A549 (cell line): ENCODE data around the gene GRID1. TPM values are rescaled to one million over a fixed set of nuclear protein-coding genes. Genes with fewer than 3 reads are reported as not detected.
A peak's percentile ranks its signal among the peaks of the same experiment; 100 is the strongest.

ENCODE experiments used
- ATAC-seq, 2 experiments: fragments of 200-7000 bp in 1 of 2; fragments of >200 bp in 1 of 2; cut with Nextera tagmentation in 1 of 2; cut with Tn5 transposase in 1 of 2; 3 replicates each; pipeline versions ENCODE4 v1.8.0 to v1.9.1; 2018 to 2020; ENCODE audit warnings: mild to moderate bottlenecking in 1 of 2, moderate library complexity in 1 of 2
- CTCF ChIA-PET: fragments of 300-600 bp; sonication (Branson Sonifier 250); formaldehyde crosslinking; extraction: SDS; loops from one replicate; lab custom pipeline; 2021; ENCODE audit warnings: antibody characterized with exemption, inconsistent platforms; lab: Yijun Ruan, JAX
- POLR2A ChIA-PET: fragments of 350-600 bp; formaldehyde crosslinking; extraction: SDS; loops from one replicate; lab custom pipeline; 2021; ENCODE audit warnings: antibody characterized with exemption, inconsistent platforms; lab: Yijun Ruan, JAX
- DNase-seq, 2 experiments: peaks; one replicate each; pipeline versions ENCODE4 v3.0.0 to v3.0.0-alpha.2; 2011 to 2016; ENCODE audit warnings: low read depth in 1 of 2, low spot score in 1 of 2
- FAIRE-seq: peaks from 2 replicates; lab custom pipeline; 2011; peaks lifted over from hg19 to GRCh38; lab: Jason Lieb, UNC
- H3K27ac ChIP-seq, 2 experiments: fragments of >200 bp; sonication (Bioruptor Twin); formaldehyde crosslinking; 3 replicates each; pipeline ENCODE4 v1.5.1; 2016 to 2017
- H3K4me1 ChIP-seq: fragments of >200 bp; sonication (Bioruptor Twin); formaldehyde crosslinking; 3 replicates; pipeline ENCODE4 v1.6.1; 2016
- H3K4me2 ChIP-seq: fragments of >200 bp; sonication (Bioruptor Twin); formaldehyde crosslinking; 3 replicates; pipeline ENCODE4 v1.6.1; 2016
- H3K4me3 ChIP-seq: fragments of >200 bp; sonication (Bioruptor Twin); formaldehyde crosslinking; 3 replicates; pipeline ENCODE4 v1.5.1; 2016
- H3K9me3 ChIP-seq: fragments of >200 bp; sonication (Bioruptor Twin); formaldehyde crosslinking; 3 replicates; pipeline ENCODE4 v1.6.1; 2016
- CHD2 ChIP-seq: fragments of 150-350 bp; IDR thresholded peaks from 2 replicates; pipeline ENCODE4 v1.6.1; 2014; ENCODE audit warnings: low read length; ENCODE audit not compliant: partially characterized antibody
- E2F6 ChIP-seq: IDR thresholded peaks from 2 replicates; pipeline ENCODE4 v1.6.1; 2012; ENCODE audit warnings: low read depth, borderline replicate concordance
- ELK1 ChIP-seq: fragments of 150-350 bp; IDR thresholded peaks from 2 replicates; pipeline ENCODE4 v1.6.1; 2014; ENCODE audit warnings: low read depth, mild to moderate bottlenecking, low read length
- EP300 ChIP-seq, 2 experiments: fragments of >200 bp; sonication (Bioruptor Twin); formaldehyde crosslinking; IDR thresholded peaks; 2 replicates in 1 of 2; 3 replicates in 1 of 2; pipeline ENCODE4 v1.6.1; 2016 to 2017
- FOXS1 ChIP-seq: fragments of 250-450 bp; sonication (Bioruptor Pico); IDR thresholded peaks from 2 replicates; pipeline ENCODE4 v1.5.0; 2020; ENCODE audit warnings: mild to moderate bottlenecking, moderate library complexity
- HEYL ChIP-seq: fragments of 250-450 bp; sonication (Bioruptor Pico); IDR thresholded peaks from 2 replicates; pipeline ENCODE4 v1.8.0; 2021; ENCODE audit warnings: mild to moderate bottlenecking, moderate library complexity
- HOXA7 ChIP-seq: fragments of 250-450 bp; sonication (Bioruptor Pico); IDR thresholded peaks from 2 replicates; pipeline ENCODE4 v1.5.0; 2020; ENCODE audit warnings: mild to moderate bottlenecking, moderate library complexity
- HOXB5 ChIP-seq: fragments of 250-450 bp; sonication (Bioruptor Pico); IDR thresholded peaks from 2 replicates; pipeline ENCODE4 v1.5.0; 2020; ENCODE audit warnings: mild to moderate bottlenecking, moderate library complexity
- JUN ChIP-seq, 2 experiments: fragments of >200 bp; sonication (Bioruptor Twin); formaldehyde crosslinking; IDR thresholded peaks; 2 replicates in 1 of 2; 3 replicates in 1 of 2; pipeline ENCODE4 v1.6.1; 2016 to 2017
- KDM1A ChIP-seq: fragments of 200-600 bp; sonication (generic); IDR thresholded peaks from 2 replicates; pipeline ENCODE4 v1.6.1; 2016; ENCODE audit warnings: low read depth, mild to moderate bottlenecking
- MAFK ChIP-seq: fragments of 450-650 bp; IDR thresholded peaks from 2 replicates; pipeline ENCODE4 v1.6.1; 2014; ENCODE audit not compliant: partially characterized antibody
- MAX ChIP-seq: IDR thresholded peaks from 2 replicates; pipeline ENCODE4 v1.6.1; 2012
- MAZ ChIP-seq: fragments of 150-350 bp; IDR thresholded peaks from 2 replicates; pipeline ENCODE4 v1.6.1; 2014; ENCODE audit warnings: antibody characterized with exemption, low read depth, low read length, borderline replicate concordance
- MYC ChIP-seq: IDR thresholded peaks from 2 replicates; pipeline ENCODE4 v1.6.1; 2012; ENCODE audit warnings: mild to moderate bottlenecking, inconsistent platforms, low read length, improper control_type of control experiment, borderline replicate concordance
- NFE2L2 ChIP-seq: fragments of 150-350 bp; conservative IDR thresholded peaks from 2 replicates; pipeline ENCODE4 v1.6.1; 2014; ENCODE audit warnings: low read length
- RAD21 ChIP-seq, 2 experiments: fragments of >200 bp in 1 of 2; sonication (Bioruptor Twin) in 1 of 2; formaldehyde crosslinking in 1 of 2; IDR thresholded peaks in 1 of 2; conservative IDR thresholded peaks in 1 of 2; 2 replicates in 1 of 2; 3 replicates in 1 of 2; pipeline ENCODE4 v1.6.1; 2012 to 2018; ENCODE audit warnings: inconsistent platforms in 1 of 2
- SREBF2 ChIP-seq: fragments of 450-650 bp; IDR thresholded peaks from 2 replicates; pipeline ENCODE4 v1.6.1; 2014; ENCODE audit warnings: mild to moderate bottlenecking, moderate library complexity
- ZNF302 ChIP-seq: fragments of 250-450 bp; sonication (Bioruptor Pico); IDR thresholded peaks from 2 replicates; pipeline ENCODE4 v1.9.0; 2021; ENCODE audit warnings: inconsistent platforms, mild to moderate bottlenecking, moderate library complexity
- ZSCAN20 ChIP-seq: fragments of 250-450 bp; sonication (Bioruptor Pico); IDR thresholded peaks from 2 replicates; pipeline ENCODE4 v1.8.0; 2022; ENCODE audit warnings: mild to moderate bottlenecking, moderate library complexity
- WGBS: methylation state at CpG from one replicate; pipeline ENCODE4 v1.1.6; 2017; ENCODE audit errors: missing lambda C conversion rate; 5-methylcytosine and 5-hydroxymethylcytosine counted together
- polyA plus RNA-seq, 4 experiments: library from polyadenylated mRNA; depleted of rRNA in 3 of 4; stranded (reverse); fragments of >200 nt; fragmentation: RNase III in 1 of 4; extraction: RNeasy Plus Mini Kit Qiagen cat#74134 plus additional on column Dnase treatment in 1 of 4; gene quantifications; 2 replicates in 3 of 4; 3 replicates in 1 of 4; pipeline ENCODE4 v1.2.3, GENCODE V29; 2011 to 2017
- TF ChIP-seq, protein P1 (sequence below): fragments of 250-450 bp; sonication (Bioruptor Pico); IDR thresholded peaks from 2 replicates; pipeline ENCODE4 v1.5.0; 2020; ENCODE audit warnings: low read depth, mild to moderate bottlenecking, moderate library complexity

GRID1 gene
- polyA plus RNA-seq, 2 of the 4 experiments (the other 2 are of a cell fraction), result 0.14 to 0.30 TPM

GRCh38 chr10:85767891-85768290 is 598.7 kb downstream of the GRID1 start:
- Histone ChIP-seq H3K4me3 (no peak overlapping the region), H3K9me3 (no peaks in the 10 kb centered on the region), H3K4me1 (no peaks in the 10 kb centered on the region), H3K27ac (no peak overlapping the region), H3K4me2 (no peak overlapping the region)
- ChIA-PET CTCF (interaction anchor here (1.6 kb wide), 1 partner anchor 10 kb away, joined by 3 read pairs; no protein-coding TSS in a partner anchor), POLR2A (no interaction called here)
- no peak for TF ChIP-seq MAX
- DNase-seq (no peak), ATAC-seq (no peak), FAIRE-seq (no peak)
- 22% methylated on average over 2 of the region's 2 CpGs for WGBS

DNA sequence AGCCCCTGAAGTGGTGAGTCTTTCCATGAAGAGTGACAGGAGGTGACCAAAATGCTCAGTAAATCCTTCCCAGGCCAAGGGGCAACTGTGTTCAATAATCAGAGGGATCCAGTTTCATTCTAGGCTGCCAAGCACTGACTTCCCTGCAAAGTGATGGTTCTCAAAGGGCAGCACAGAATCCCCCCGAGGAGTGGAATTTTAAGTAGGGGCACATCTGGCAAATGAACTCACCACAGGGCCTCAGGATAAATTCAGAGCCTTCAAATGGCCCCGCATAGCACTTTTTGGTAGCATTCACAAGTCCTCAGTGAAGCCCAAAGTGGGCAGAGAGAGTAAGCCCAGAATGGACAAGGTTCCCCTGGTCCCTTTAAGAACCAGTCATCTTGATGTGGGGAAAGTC is 602.5 kb downstream of the GRID1 start:
- Histone ChIP-seq H3K4me3 (no peak overlapping the region), H3K4me1 (no peaks in the 10 kb centered on the region), H3K4me2 (no peak overlapping the region), H3K27ac (no peak overlapping the region), H3K9me3 (no peaks in the 10 kb centered on the region)
- no peak for FAIRE-seq
- ChIA-PET CTCF (no interaction called here), POLR2A (no interaction called here)
- TF ChIP-seq EP300 (IDR thresholded peaks at IDR 0.05), result no peak
- TF ChIP-seq ELK1, result no peak
- no peak for TF ChIP-seq FOXS1 (CRISPR knock-in tag)
- TF ChIP-seq HOXB5 (CRISPR knock-in tag), result no peak
- TF ChIP-seq HEYL (CRISPR knock-in tag), result no peak
- TF ChIP-seq MAZ, result no peak
- TF ChIP-seq MYC, result no peak
- no peak for TF ChIP-seq CHD2
- TF ChIP-seq JUN (IDR thresholded peaks at IDR 0.05), result no peak
- no peak for TF ChIP-seq SREBF2
- TF ChIP-seq RAD21 (conservative IDR thresholded peaks at IDR 0.05 in 1 of 2, IDR thresholded peaks at IDR 0.05 in 1 of 2), result no peak
- TF ChIP-seq NFE2L2, result no peak
- TF ChIP-seq ZNF302 (CRISPR knock-in tag), result no peak
- no peak for TF ChIP-seq HOXA7 (CRISPR knock-in tag)
- no peak for TF ChIP-seq KDM1A
- no peak for TF ChIP-seq ZSCAN20 (CRISPR knock-in tag)
- TF ChIP-seq, protein P1, sequence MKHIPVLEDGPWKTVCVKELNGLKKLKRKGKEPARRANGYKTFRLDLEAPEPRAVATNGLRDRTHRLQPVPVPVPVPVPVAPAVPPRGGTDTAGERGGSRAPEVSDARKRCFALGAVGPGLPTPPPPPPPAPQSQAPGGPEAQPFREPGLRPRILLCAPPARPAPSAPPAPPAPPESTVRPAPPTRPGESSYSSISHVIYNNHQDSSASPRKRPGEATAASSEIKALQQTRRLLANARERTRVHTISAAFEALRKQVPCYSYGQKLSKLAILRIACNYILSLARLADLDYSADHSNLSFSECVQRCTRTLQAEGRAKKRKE (CRISPR knock-in tag), result no peak
- DNase-seq, result no peak
- no peak for ATAC-seq
- WGBS, result 25% methylated on average over 2 of the region's 2 CpGs

GRCh38 chr10:85761906-85762445 is 604.6 kb downstream of the GRID1 start:
- ATAC-seq (no peak), FAIRE-seq (no peak), DNase-seq (no peak)
- Histone ChIP-seq H3K9me3 (no peaks in the 10 kb centered on the region), H3K4me3 (no peak overlapping the region), H3K4me1 (no peaks in the 10 kb centered on the region), H3K4me2 (no peak overlapping the region), H3K27ac (no peak overlapping the region)
- ChIA-PET POLR2A (no interaction called here), CTCF (no interaction called here)
- 70% methylated on average over 3 of the region's 3 CpGs for WGBS
- TF ChIP-seq MAFK (peak; percentile 3), E2F6 (no peak)
